ENCODE measurements around the gene KPNA6.

- TF ChIP-seq CTCF (IDR thresholded peaks at IDR 0.05; ENCODE audit: insufficient read depth, low read length): no peak
- TF ChIP-seq POLR2AphosphoS5 (IDR thresholded peaks at IDR 0.05; ENCODE audit: low read depth): no peak
- no peak for TF ChIP-seq REST (IDR thresholded peaks at IDR 0.05; ENCODE audit: insufficient replicate concordance, low read depth)
These were observed 14.3 kb downstream of the KPNA6 start for GRCh38 chr1:32122151-32122550.
